Ovary (tissue), 9 donors: ENCODE results near the gene LZTFL1. TPM values are rescaled to one million over a fixed set of nuclear protein-coding genes. Genes with fewer than 3 reads are reported as not detected.

Experiments used
- DNase-seq, 5 donors: peaks; one replicate each; pipeline ENCODE4 v3.0.0-alpha.2; 2019 to 2020
- H3K27ac ChIP-seq, 2 donors: fragments of 200-600 bp; one replicate each; pipeline versions ENCODE4 v1.5.1 to v1.8.0; 2019 to 2022
- H3K27me3 ChIP-seq: fragments of 200-600 bp; one replicate; pipeline ENCODE4 v1.8.0; 2022
- H3K36me3 ChIP-seq: fragments of 200-600 bp; sonication (generic); one replicate; pipeline ENCODE4 v1.5.1; 2019
- H3K4me1 ChIP-seq: one replicate; pipeline ENCODE4 v1.8.1; 2013; ENCODE audit warnings: mild to moderate bottlenecking, moderate library complexity; ENCODE audit not compliant: insufficient read depth
- H3K4me3 ChIP-seq: fragments of 200-600 bp; sonication (generic); one replicate; pipeline ENCODE4 v1.5.1; 2017
- H3K9me3 ChIP-seq, 2 donors: fragments of 200-600 bp in 1 of 2; sonication (generic) in 1 of 2; one replicate each; pipeline versions ENCODE4 v1.5.1 to v1.8.1; 2013 to 2019; ENCODE audit warnings: mild to moderate bottlenecking in 1 of 2, moderate library complexity in 1 of 2
- EP300 ChIP-seq: sonication (generic); formaldehyde crosslinking; IDR thresholded peaks from one replicate; pipeline ENCODE4 v1.6.1; 2017; ENCODE audit warnings: antibody characterized with exemption
- POLR2A ChIP-seq: fragments of 450-650 bp; IDR thresholded peaks from one replicate; pipeline ENCODE4 v1.6.1; 2017; ENCODE audit warnings: antibody characterized with exemption, mild to moderate bottlenecking, moderate library complexity
- WGBS, 3 donors: extraction: QIAGEN DNeasy Blood & Tissue Kit in 1 of 3; methylation state at CpG; one replicate each; pipeline versions ENCODE4 v1.1.5 to v1.1.7; 2013 to 2017; 5-methylcytosine and 5-hydroxymethylcytosine counted together
- intact Hi-C, 4 donors: fragments of 100-400 bp; cut with DNase I; formaldehyde crosslinking; loops; one replicate each; pipeline versions ENCODE4 v1.11.0 to v1.15.1; 2022 to 2023
- polyA plus RNA-seq, 2 donors: library from polyadenylated mRNA; stranded (reverse); fragments of 200-250 nt in 1 of 2; fragments of 350-450 nt in 1 of 2; fragmentation: Illumina TruSeq in 1 of 2; extraction: RNeasy Lipid Tissue Mini Kit (QIAGEN cat#74804) in 1 of 2; gene quantifications; one replicate each; pipeline ENCODE4 v1.2.3, GENCODE V29; 2013 to 2014
- total RNA-seq, 7 donors: library from RNA; depleted of rRNA in 2 of 7; stranded (reverse); fragments of >200 nt in 2 of 7; fragmentation: NEBNext Ultra II Directional in 3 of 7; extraction: Animal tissue kit (Norgen Biotek cat#: 25700) in 3 of 7; gene quantifications; one replicate each; pipeline versions ENCODE4 v1.1.0 to v1.2.4, GENCODE V29; 2016 to 2023
- TF ChIP-seq, protein P1 (sequence below), 3 donors: fragments of 450-650 bp in 2 of 3; fragments of 200-600 bp in 1 of 3; IDR thresholded peaks; one replicate each; pipeline versions ENCODE4 v1.5.1 to v1.8.0; 2016 to 2022; ENCODE audit warnings: antibody characterized with exemption in 3 of 3, mild to moderate bottlenecking in 1 of 3
- donor health status: DM: no; HTN: no; CAD: no; lungs with moderate emphysema.
- donor health status: DM: no; HTN: no; CAD: no.
- donor health status: Bipolar disorder and iron deficiency.
- donor health status: DM: yes; HTN: yes; CAD: no.
- donor health status: DM: no; HTN: no; CAD: no.
- donor health status: DM: yes; HTN: yes; CAD: no.

Gene LZTFL1
- total and polyA plus RNA-seq, 9 donors: 12.3 to 30.6 (median 17.3) TPM

DNA sequence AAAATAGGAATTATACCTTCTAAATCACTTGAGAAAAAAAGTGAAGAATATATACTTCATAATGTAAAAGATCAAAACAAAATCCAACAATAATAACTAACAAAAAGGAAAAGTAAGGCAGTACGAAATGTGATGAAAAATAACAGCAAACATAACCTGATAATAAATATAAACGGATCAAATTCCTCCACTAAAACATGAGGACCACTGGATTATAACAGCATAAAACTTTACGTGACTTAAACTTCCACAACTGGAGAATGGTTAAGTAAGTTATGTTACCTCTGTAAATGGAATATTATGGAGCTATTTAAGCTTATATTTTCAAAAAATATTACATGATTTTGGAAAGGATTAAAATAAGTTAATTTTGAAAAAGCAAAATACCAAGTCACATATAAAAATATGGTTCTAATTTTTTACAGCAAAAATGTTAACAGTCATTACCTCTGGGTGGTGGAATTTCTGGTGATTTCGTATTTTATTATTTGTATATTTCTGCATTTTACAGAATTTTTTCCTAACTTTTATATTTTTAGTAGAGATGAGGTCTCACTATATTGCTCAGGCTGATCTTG lies 52.6 kb downstream of the LZTFL1 start:
- TF ChIP-seq, protein P1, sequence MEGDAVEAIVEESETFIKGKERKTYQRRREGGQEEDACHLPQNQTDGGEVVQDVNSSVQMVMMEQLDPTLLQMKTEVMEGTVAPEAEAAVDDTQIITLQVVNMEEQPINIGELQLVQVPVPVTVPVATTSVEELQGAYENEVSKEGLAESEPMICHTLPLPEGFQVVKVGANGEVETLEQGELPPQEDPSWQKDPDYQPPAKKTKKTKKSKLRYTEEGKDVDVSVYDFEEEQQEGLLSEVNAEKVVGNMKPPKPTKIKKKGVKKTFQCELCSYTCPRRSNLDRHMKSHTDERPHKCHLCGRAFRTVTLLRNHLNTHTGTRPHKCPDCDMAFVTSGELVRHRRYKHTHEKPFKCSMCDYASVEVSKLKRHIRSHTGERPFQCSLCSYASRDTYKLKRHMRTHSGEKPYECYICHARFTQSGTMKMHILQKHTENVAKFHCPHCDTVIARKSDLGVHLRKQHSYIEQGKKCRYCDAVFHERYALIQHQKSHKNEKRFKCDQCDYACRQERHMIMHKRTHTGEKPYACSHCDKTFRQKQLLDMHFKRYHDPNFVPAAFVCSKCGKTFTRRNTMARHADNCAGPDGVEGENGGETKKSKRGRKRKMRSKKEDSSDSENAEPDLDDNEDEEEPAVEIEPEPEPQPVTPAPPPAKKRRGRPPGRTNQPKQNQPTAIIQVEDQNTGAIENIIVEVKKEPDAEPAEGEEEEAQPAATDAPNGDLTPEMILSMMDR (IDR thresholded peaks at IDR 0.05): no peak
- TF ChIP-seq POLR2A (no peak), EP300 (no peak)
- DNase-seq: no peak
- H3K9me3 ChIP-seq: no peaks in the 10 kb centered on the region
- no peaks in the 10 kb centered on the region for H3K36me3 ChIP-seq
- no peak overlapping the region for H3K4me3 ChIP-seq
- intact Hi-C loops: no loop called here
- no peak overlapping the region for H3K27ac ChIP-seq
- no peaks in the 10 kb centered on the region for H3K4me1 ChIP-seq
- no peaks in the 10 kb centered on the region for H3K27me3 ChIP-seq
- 77 to 85% (median 84%) methylated on average over 4 of the region's 4 CpGs for WGBS, 3 donors

DNA sequence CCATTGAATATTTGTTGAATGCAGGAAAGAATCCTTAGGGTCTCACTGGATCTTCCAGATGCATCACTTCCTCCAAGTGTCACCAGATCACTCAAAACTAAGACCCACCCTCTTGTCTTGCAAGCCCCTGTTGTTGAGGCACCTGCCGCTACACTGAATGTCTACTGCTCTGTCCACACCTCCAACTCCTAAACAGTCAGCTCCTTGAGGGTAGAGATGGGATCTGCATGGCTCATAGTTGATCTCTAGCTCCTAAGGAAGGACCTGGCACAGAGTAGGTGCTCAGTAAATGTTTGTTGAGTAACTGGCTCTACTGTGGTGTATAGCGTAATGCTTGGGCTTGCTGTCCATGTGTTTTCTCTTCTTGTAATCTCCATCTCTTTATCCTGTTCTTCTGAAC lies 54.4 kb downstream of the LZTFL1 start:
- Histone ChIP-seq H3K4me3 (no peak overlapping the region), H3K36me3 (no peaks in the 10 kb centered on the region), H3K9me3 (no peaks in the 10 kb centered on the region), H3K27me3 (no peaks in the 10 kb centered on the region), H3K4me1 (no peaks in the 10 kb centered on the region), H3K27ac (no peak overlapping the region)
- no peak for DNase-seq
- TF ChIP-seq POLR2A: no peak
- TF ChIP-seq, protein P1 (IDR thresholded peaks at IDR 0.05): no peak
- no peak for TF ChIP-seq EP300
- WGBS, 3 donors: 95 to 100% (median 98%) methylated on average over 2 of the region's 2 CpGs
- intact Hi-C loops: no loop called here

DNA sequence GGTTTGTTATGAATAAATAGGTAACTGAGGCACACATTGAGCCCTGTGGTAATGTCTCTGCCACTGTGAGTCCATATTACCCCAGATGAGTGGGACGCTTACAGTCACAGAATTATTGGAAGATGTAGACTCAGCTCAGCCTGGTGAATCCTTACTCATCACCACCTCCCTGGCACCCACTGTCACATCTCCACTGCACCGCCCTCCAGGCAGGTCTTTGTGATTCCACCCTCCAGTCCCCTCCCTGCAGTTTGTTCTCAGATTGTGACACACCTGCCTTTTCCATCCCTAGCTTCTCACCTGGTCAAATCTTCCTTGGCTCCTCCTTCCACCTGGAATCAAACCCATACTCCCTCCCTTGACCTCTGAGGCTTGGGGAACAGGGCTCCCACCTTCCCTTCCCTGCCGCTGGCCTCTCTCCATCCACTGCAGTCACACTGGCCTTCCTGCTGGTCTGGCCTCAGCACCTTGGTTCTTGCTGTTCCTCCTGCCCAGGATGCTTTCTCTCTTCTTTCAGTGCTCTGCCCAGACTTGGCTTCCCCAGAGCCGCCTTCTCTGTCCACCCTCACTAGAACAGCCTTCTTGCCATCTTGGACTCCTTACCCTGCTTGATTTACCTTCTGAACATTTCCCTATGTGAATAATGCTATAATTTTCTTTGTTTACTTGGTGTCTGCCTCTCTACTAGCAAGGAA lies 55.0 kb downstream of the LZTFL1 start:
- Histone ChIP-seq H3K27me3 (no peaks in the 10 kb centered on the region), H3K4me3 (no peak overlapping the region), H3K36me3 (no peaks in the 10 kb centered on the region), H3K27ac (no peak overlapping the region), H3K4me1 (no peaks in the 10 kb centered on the region), H3K9me3 (no peaks in the 10 kb centered on the region)
- DNase-seq: no peak
- 68 to 90% (median 79%) methylated on average over 4 of the region's 4 CpGs for WGBS, 3 donors
- TF ChIP-seq POLR2A: no peak
- no peak for TF ChIP-seq EP300
- TF ChIP-seq, protein P1 (IDR thresholded peaks at IDR 0.05): no peak
- intact Hi-C loops: no loop called here

DNA sequence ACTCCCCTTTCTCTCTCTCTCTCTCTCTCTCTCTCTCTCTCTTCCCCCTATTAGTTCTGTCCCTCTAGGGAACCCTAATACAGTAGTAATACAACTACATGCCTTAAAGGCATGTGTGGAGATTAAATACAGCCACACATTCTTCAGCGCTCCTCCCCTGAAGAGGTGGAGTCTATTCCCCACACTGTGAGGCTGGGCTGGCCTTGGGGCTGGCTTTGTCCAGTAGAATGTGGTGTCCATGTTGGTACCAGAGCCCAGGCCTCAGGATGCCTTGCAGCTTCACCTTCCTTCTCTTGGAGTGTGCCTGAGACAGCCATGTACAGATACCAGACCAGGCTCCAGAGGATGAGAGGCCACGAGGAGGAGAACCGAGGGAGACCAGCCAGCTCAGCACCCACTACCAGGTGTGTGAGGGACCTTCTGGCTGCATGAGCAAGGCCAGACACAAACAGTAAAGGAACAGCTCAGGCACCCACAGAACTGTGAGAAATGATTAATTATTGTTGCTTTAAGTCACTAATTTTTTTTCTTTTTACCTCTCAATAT lies 56.2 kb downstream of the LZTFL1 start:
- no peak for DNase-seq
- Histone ChIP-seq H3K36me3 (no peaks in the 10 kb centered on the region), H3K27me3 (no peaks in the 10 kb centered on the region), H3K9me3 (no peaks in the 10 kb centered on the region), H3K4me1 (no peaks in the 10 kb centered on the region), H3K27ac (no peak overlapping the region), H3K4me3 (no peak overlapping the region)
- intact Hi-C loops: no loop called here
- TF ChIP-seq EP300 (no peak), POLR2A (no peak)
- TF ChIP-seq, protein P1 (IDR thresholded peaks at IDR 0.05): no peak
- WGBS, 3 donors: 45 to 67% (median 60%) methylated on average over 3 of the region's 3 CpGs
